Endothelial cell of umbilical vein (primary cell): ENCODE data around the gene VAV3.

Source experiments
- EZH2 ChIP-seq: IDR thresholded peaks from 2 replicates; pipeline ENCODE4 v1.6.1; 2012; ENCODE audit warnings: borderline replicate concordance, low read depth, mild to moderate bottlenecking, moderate library complexity, low read length, inconsistent platforms; ENCODE audit not compliant: severe bottlenecking
- TF ChIP-seq, protein P1 (sequence below), 2 donors: IDR thresholded peaks; 1 replicate in 1 of 2; 2 replicates in 1 of 2; pipeline ENCODE4 v1.5.1; 2011; ENCODE audit warnings: low read length in 2 of 2, mild to moderate bottlenecking in 2 of 2, moderate library complexity in 2 of 2, control low read depth in 1 of 2, inconsistent platforms in 1 of 2, low read depth in 1 of 2; ENCODE audit not compliant: insufficient read depth in 1 of 2; ENCODE audit errors: extremely low read depth in 1 of 2
- TF ChIP-seq, protein P2 (sequence below): IDR thresholded peaks from 2 replicates; pipeline ENCODE4 v1.6.1; 2011; ENCODE audit not compliant: insufficient read depth, insufficient read length

DNA sequence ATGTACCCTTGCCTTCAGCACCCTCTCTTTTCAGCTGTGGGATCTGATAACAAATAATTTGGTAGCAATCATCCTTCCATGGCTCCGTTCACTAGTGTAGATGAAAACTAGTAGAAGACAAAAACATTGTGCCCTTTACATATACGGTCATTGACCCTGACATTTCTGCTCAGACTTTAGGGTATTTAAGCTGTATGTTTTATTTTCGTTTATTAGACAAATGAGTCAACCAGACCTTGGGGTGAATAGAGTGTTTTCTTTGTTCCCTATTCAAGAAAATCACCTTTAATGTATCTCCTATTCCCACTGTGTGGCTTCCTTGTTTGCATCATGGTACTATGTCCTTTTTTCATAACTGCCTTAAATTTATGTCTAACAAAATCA lies 187.3 kb downstream of the VAV3 start:
- TF ChIP-seq, protein P1, sequence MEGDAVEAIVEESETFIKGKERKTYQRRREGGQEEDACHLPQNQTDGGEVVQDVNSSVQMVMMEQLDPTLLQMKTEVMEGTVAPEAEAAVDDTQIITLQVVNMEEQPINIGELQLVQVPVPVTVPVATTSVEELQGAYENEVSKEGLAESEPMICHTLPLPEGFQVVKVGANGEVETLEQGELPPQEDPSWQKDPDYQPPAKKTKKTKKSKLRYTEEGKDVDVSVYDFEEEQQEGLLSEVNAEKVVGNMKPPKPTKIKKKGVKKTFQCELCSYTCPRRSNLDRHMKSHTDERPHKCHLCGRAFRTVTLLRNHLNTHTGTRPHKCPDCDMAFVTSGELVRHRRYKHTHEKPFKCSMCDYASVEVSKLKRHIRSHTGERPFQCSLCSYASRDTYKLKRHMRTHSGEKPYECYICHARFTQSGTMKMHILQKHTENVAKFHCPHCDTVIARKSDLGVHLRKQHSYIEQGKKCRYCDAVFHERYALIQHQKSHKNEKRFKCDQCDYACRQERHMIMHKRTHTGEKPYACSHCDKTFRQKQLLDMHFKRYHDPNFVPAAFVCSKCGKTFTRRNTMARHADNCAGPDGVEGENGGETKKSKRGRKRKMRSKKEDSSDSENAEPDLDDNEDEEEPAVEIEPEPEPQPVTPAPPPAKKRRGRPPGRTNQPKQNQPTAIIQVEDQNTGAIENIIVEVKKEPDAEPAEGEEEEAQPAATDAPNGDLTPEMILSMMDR (IDR thresholded peaks at IDR 0.05; ENCODE audit: extremely low read depth in 1 of 2, insufficient read depth in 1 of 2, low read depth in 1 of 2, low read length in 2 of 2): no peak
- no peak for TF ChIP-seq EZH2
- TF ChIP-seq, protein P2, sequence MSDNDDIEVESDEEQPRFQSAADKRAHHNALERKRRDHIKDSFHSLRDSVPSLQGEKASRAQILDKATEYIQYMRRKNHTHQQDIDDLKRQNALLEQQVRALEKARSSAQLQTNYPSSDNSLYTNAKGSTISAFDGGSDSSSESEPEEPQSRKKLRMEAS: no peak
